Endothelial cell of umbilical vein (primary cell): ENCODE data around the gene IFI44L. TPM values are rescaled to one million over a fixed set of nuclear protein-coding genes. Genes with fewer than 3 reads are reported as not detected.

Experiments
- BruUV-seq: library from RNA; stranded (reverse); fragments of 400-500 nt; replicated peaks from 2 replicates; lab custom pipeline; 2021; lab: Mats Ljungman, UMichigan
- CTCF ChIA-PET: fragments of 300-600, 350-600 bp; sonication (Branson Sonifier 250); formaldehyde crosslinking; loops from one replicate; lab custom pipeline; 2021; ENCODE audit warnings: antibody characterized with exemption, inconsistent platforms; lab: Charles Lee
- POLR2A ChIA-PET: fragments of 300-600, 350-600 bp; sonication (Branson Sonifier 250); formaldehyde crosslinking; loops from one replicate; lab custom pipeline; 2021; ENCODE audit warnings: antibody characterized with exemption, inconsistent platforms; lab: Charles Lee
- DNase-seq: peaks from one replicate; pipeline ENCODE4 v3.0.0-alpha.2; 2011; ENCODE audit warnings: low read depth, low spot score
- FAIRE-seq: peaks from 2 replicates; lab custom pipeline; 2011; peaks lifted over from hg19 to GRCh38; lab: Jason Lieb, UNC
- H2AFZ ChIP-seq: 2 replicates; pipeline ENCODE4 v1.6.0; 2012; ENCODE audit warnings: low read depth, low read length, control low read depth, inconsistent platforms
- H3K27ac ChIP-seq: 2 replicates; pipeline ENCODE4 v1.5.1; 2011; ENCODE audit warnings: low read depth, mild to moderate bottlenecking, control low read depth, low read length, moderate library complexity; ENCODE audit not compliant: insufficient read depth
- H3K27me3 ChIP-seq, 2 experiments: 2 replicates each; pipeline versions ENCODE4 v1.6.0 to v1.6.1; 2011; ENCODE audit warnings: low read length in 2 of 2, mixed read lengths in 1 of 2; ENCODE audit not compliant: control insufficient read depth in 2 of 2, insufficient read depth in 2 of 2
- H3K36me3 ChIP-seq, 2 experiments: 2 replicates in 1 of 2; 3 replicates in 1 of 2; pipeline ENCODE4 v1.5.1; 2011; ENCODE audit warnings: low read length in 2 of 2, mild to moderate bottlenecking in 1 of 2, moderate library complexity in 1 of 2; ENCODE audit not compliant: control insufficient read depth in 2 of 2, insufficient read depth in 2 of 2; ENCODE audit errors: extremely low read depth in 1 of 2
- H3K4me1 ChIP-seq: 3 replicates; pipeline ENCODE4 v1.5.1; 2011; ENCODE audit warnings: mild to moderate bottlenecking, low read length; ENCODE audit not compliant: control insufficient read depth, insufficient read depth; ENCODE audit errors: extremely low read depth
- H3K4me2 ChIP-seq: 2 replicates; pipeline ENCODE4 v1.6.1; 2011; ENCODE audit warnings: low read length, control low read depth, mixed read lengths; ENCODE audit not compliant: insufficient read depth
- H3K4me3 ChIP-seq, 3 experiments: fragments of 200-600 bp in 1 of 3; sonication (generic), shearing (Covaris generic) in 1 of 3; replicated peaks in 1 of 3; 2 replicates each; pipeline ENCODE4 v1.5.1; 2011 to 2016; ENCODE audit warnings: control low read depth in 3 of 3, low read length in 3 of 3, mild to moderate bottlenecking in 2 of 3, inconsistent platforms in 1 of 3, low read depth in 1 of 3, moderate library complexity in 1 of 3; ENCODE audit not compliant: insufficient read depth in 1 of 3
- H3K79me2 ChIP-seq: 2 replicates; pipeline ENCODE4 v1.6.0; 2012; ENCODE audit warnings: low read length, inconsistent platforms; ENCODE audit not compliant: control insufficient read depth, insufficient read depth
- H3K9ac ChIP-seq: replicated peaks from 2 replicates; pipeline ENCODE3; 2011; ENCODE audit warnings: low read length, control low read depth; ENCODE audit not compliant: insufficient read depth; ENCODE audit errors: extremely low read depth
- H3K9me1 ChIP-seq: replicated peaks from 3 replicates; pipeline ENCODE4 v1.6.0; 2011; ENCODE audit warnings: mild to moderate bottlenecking, low read length; ENCODE audit not compliant: control insufficient read depth, insufficient read depth; ENCODE audit errors: extremely low read depth
- H3K9me3 ChIP-seq: replicated peaks from 2 replicates; pipeline ENCODE4 v1.5.1; 2012; ENCODE audit warnings: low read length, inconsistent platforms; ENCODE audit not compliant: control insufficient read depth, insufficient read depth
- H4K20me1 ChIP-seq: replicated peaks from 2 replicates; pipeline ENCODE3; 2011; ENCODE audit warnings: mild to moderate bottlenecking, low read length; ENCODE audit not compliant: control insufficient read depth, insufficient read depth; ENCODE audit errors: extremely low read depth
- CTCF ChIP-seq, 2 donors: IDR thresholded peaks; 1 replicate in 1 of 2; 2 replicates in 1 of 2; pipeline ENCODE4 v1.5.1; 2011; ENCODE audit warnings: low read length in 2 of 2, mild to moderate bottlenecking in 2 of 2, moderate library complexity in 2 of 2, control low read depth in 1 of 2, inconsistent platforms in 1 of 2, low read depth in 1 of 2; ENCODE audit not compliant: insufficient read depth in 1 of 2; ENCODE audit errors: extremely low read depth in 1 of 2
- EZH2 ChIP-seq: IDR thresholded peaks from 2 replicates; pipeline ENCODE4 v1.6.1; 2012; ENCODE audit warnings: borderline replicate concordance, low read depth, mild to moderate bottlenecking, moderate library complexity, low read length, inconsistent platforms; ENCODE audit not compliant: severe bottlenecking
- FOS ChIP-seq: IDR thresholded peaks from 2 replicates; pipeline ENCODE4 v1.6.1; 2011; ENCODE audit warnings: mild to moderate bottlenecking, low read length, moderate library complexity, borderline replicate concordance; ENCODE audit not compliant: insufficient read depth
- GATA2 ChIP-seq: IDR thresholded peaks from 2 replicates; pipeline ENCODE4 v1.7.0; 2011; ENCODE audit warnings: low read depth, mild to moderate bottlenecking, moderate library complexity, mixed read lengths, low read length; ENCODE audit not compliant: insufficient read length, insufficient read depth
- JUN ChIP-seq: IDR thresholded peaks from 2 replicates; pipeline ENCODE4 v1.6.1; 2011; ENCODE audit warnings: borderline replicate concordance, low read depth; ENCODE audit not compliant: insufficient read length, insufficient read depth
- MYC ChIP-seq: IDR thresholded peaks from one replicate; pipeline ENCODE4 v1.6.1; 2011; ENCODE audit warnings: mild to moderate bottlenecking, low read depth, low read length
- POLR2A ChIP-seq: IDR thresholded peaks from 2 replicates; pipeline ENCODE4 v1.6.1; 2012; ENCODE audit warnings: low read depth, mild to moderate bottlenecking, control low read depth, low read length
- POLR2AphosphoS5 ChIP-seq: IDR thresholded peaks from 2 replicates; pipeline ENCODE4 v1.6.1; 2012; ENCODE audit warnings: low read depth, mild to moderate bottlenecking, control low read depth, low read length, moderate library complexity; ENCODE audit not compliant: insufficient read depth
- dilution Hi-C: fragments of 300-500 bp; cut with MboI; formaldehyde crosslinking; loops from one replicate; pipeline ENCODE4 v1.15.0; 2019; ENCODE audit warnings: low sequenced_read_pairs; ENCODE audit not compliant: extremely low pct_ligation_motif_present
- intact Hi-C: fragments of 100-400 bp; cut with micrococcal nuclease; formaldehyde crosslinking; loops from one replicate; pipeline ENCODE4 v1.10.0; 2022
- polyA plus RNA-seq, 4 experiments: library from polyadenylated mRNA; depleted of rRNA in 3 of 4; stranded (reverse) in 3 of 4; unstranded in 1 of 4; fragments of >200 nt; gene quantifications; 2 replicates each; pipeline versions ENCODE4 v1.2.1 to v1.2.3, GENCODE V29; 2011 to 2012; ENCODE audit warnings: missing spikeins in 1 of 4
- total RNA-seq: library from RNA; stranded (reverse); gene quantifications from 2 replicates; pipeline ENCODE4 v1.2.3, GENCODE V29; 2021
- TF ChIP-seq, protein P1 (sequence below): IDR thresholded peaks from 2 replicates; pipeline ENCODE4 v1.6.1; 2011; ENCODE audit not compliant: insufficient read depth, insufficient read length

Gene IFI44L
- total and polyA plus RNA-seq, 2 donors (not counting 3 experiments of a cell fraction or from before 2014, with no cell fraction given): 2.8 to 2.9 TPM

DNA sequence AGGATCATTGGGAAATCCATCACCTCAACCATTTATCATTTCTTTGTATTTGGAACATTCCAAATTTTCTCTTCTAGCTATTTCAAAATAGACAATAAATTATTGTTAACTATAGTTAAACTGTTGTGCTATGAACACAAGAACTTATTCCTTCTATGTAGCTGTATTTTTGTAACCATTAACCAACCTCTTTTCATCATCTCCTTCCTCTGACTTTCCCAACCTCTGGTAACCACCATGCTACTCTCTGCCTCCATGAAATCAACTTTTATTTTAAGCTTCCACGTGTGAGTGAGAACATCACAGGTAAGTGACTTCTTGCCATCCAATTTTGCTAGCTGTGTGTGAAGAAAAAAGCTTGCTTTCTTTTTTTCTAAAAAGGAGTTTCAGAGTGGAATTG, 418 bp downstream of the IFI44L start:
- dilution Hi-C loops (no loop called here), intact Hi-C loops (loop anchor here (1.0 kb wide), 1 partner anchor 29 kb away; the partner anchor contains the start of gene IFI44)
- peak overlapping the region; percentile 40 for H2AFZ ChIP-seq
- H3K27ac ChIP-seq: no peak overlapping the region
- H3K9me1 ChIP-seq: no peaks in the 10 kb centered on the region
- H3K4me2 ChIP-seq: peak overlapping the region; percentile 79
- DNase-seq (peak; percentile 20), FAIRE-seq (no peak)
- POLR2A ChIA-PET: no interaction called here
- H3K27me3 ChIP-seq: no peaks in the 10 kb centered on the region
- no peaks in the 10 kb centered on the region for H3K79me2 ChIP-seq
- peak overlapping the region; percentile 21 for H3K9ac ChIP-seq
- H3K36me3 ChIP-seq: no peaks in the 10 kb centered on the region
- TF ChIP-seq POLR2A (no peak), JUN (no peak), POLR2AphosphoS5 (no peak)
- H3K4me1 ChIP-seq: peaks cover 18% of the 10 kb centered on the region
- no peaks in the 10 kb centered on the region for H3K9me3 ChIP-seq
- TSS peak; percentile 71 for BruUV-seq
- CTCF ChIA-PET: interaction anchor here (0.9 to 4.6 kb wide), 9 partner anchors 9 to 583 kb away, joined by 3 to 25 read pairs (median 4); no protein-coding TSS in a partner anchor
- H3K4me3 ChIP-seq: peak overlapping the region; percentile 2 to 35 (median 27)
- H4K20me1 ChIP-seq: no peaks in the 10 kb centered on the region

DNA sequence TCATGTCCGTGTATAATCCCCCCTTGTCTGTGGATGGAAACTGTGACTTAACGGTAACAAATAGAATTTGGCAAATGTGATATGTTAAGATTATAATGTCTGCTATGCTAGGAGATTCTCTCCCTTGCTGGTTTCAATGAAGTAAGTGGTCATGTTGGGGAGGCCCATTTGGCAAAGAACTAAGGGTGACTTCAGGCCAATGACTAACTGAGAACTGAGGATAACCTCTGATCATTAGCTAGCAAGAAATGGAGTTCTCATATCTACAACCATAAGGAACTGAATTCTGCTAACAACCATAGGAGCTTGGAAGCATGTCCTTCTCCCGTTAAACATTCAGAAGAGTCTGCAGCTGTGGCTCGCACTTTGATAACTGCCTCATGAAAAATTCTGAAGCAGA, 2.3 kb downstream of the IFI44L start:
- Histone ChIP-seq H3K4me1 (peaks cover 18% of the 10 kb centered on the region), H3K4me2 (no peak overlapping the region), H2AFZ (no peak overlapping the region), H3K9me3 (no peaks in the 10 kb centered on the region), H3K36me3 (no peaks in the 10 kb centered on the region), H4K20me1 (no peaks in the 10 kb centered on the region), H3K79me2 (no peaks in the 10 kb centered on the region), H3K4me3 (no peak overlapping the region), H3K9me1 (no peaks in the 10 kb centered on the region), H3K27ac (no peak overlapping the region), H3K27me3 (no peaks in the 10 kb centered on the region), H3K9ac (no peak overlapping the region)
- intact Hi-C loops: no loop called here
- ChIA-PET CTCF (interaction anchor here (0.9 to 4.6 kb wide), 2 partner anchors 16 to 53 kb away, joined by 4 to 25 read pairs; no protein-coding TSS in a partner anchor), POLR2A (no interaction called here)
- no peak for TF ChIP-seq MYC
- TF ChIP-seq EZH2: no peak
- no peak for TF ChIP-seq POLR2A
- TF ChIP-seq, protein P1, sequence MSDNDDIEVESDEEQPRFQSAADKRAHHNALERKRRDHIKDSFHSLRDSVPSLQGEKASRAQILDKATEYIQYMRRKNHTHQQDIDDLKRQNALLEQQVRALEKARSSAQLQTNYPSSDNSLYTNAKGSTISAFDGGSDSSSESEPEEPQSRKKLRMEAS: no peak
- no peak for TF ChIP-seq CTCF (IDR thresholded peaks at IDR 0.05; ENCODE audit: extremely low read depth in 1 of 2, insufficient read depth in 1 of 2, low read depth in 1 of 2, low read length in 2 of 2)
- TF ChIP-seq FOS: no peak
- no peak for TF ChIP-seq POLR2AphosphoS5
- no peak for TF ChIP-seq JUN
- TF ChIP-seq GATA2: no peak
- dilution Hi-C loops: no loop called here
- FAIRE-seq: no peak
- no TSS peak for BruUV-seq
- no peak for DNase-seq
